ENCODE measurements around the gene IFNK.
"Not testable (repeated sequence)": the region's sequence is repeated elsewhere in the genome, so short reads cannot be mapped to it uniquely, and the experiment has no call there.

Gene IFNK, protein sequence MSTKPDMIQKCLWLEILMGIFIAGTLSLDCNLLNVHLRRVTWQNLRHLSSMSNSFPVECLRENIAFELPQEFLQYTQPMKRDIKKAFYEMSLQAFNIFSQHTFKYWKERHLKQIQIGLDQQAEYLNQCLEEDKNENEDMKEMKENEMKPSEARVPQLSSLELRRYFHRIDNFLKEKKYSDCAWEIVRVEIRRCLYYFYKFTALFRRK

DNA sequence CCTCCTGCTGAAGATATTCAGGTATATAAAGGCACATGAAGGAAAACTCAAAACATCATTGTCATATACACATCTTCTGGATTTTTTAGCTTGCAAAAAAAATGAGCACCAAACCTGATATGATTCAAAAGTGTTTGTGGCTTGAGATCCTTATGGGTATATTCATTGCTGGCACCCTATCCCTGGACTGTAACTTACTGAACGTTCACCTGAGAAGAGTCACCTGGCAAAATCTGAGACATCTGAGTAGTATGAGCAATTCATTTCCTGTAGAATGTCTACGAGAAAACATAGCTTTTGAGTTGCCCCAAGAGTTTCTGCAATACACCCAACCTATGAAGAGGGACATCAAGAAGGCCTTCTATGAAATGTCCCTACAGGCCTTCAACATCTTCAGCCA lies at the start of gene IFNK:
TSS of gene IFNK (plus strand) at position 55 of the 400 bp plus-strand sequence. CDS start at position 102, 47 bp downstream.
- DNase-seq: no peak

DNA sequence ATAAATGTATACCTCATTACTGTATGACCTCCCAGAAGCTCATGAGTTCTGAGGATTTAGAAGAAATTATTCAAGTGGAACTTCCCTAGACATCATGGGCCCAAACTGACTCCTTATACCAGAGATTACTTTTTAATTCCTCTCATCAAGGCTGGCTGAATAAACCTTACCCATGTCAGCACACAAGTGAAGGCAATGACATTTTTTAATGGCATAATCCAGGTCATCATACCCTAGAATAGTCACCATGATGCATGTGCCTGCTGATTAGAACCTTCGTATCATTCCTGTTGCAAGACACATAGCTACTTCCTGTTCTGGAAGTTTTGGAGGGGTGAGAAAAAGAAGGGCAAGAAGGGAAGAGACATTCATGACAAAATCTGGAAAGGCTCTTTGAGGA lies 49.8 kb upstream of the IFNK start:
- no peak for DNase-seq

DNA sequence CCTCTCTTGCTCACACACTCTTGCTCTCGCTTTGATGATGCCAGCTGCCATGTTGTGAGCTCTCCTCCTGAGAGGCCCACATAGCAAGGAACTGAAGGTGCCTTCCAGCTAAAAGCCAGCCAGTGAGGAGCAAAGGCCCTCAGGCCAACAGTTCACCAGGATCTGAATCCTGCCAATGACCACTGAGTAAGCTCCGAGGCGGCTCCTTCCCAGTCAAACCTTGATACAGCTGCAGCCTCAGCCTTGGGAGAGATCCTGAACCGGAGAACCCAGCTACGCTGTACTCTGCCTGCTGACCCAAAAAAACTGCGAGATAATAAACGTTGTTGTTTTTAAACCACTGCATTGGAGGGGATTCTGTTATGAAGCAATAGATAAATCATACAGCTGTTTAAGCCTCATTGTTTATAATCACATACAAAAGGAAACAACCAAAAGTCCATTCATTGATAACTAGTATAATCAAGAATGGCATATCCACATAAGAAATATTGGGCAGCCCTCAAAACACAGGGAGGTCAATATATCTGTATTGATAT lies 49.0 kb upstream of the IFNK start:
- DNase-seq: no peak

DNA sequence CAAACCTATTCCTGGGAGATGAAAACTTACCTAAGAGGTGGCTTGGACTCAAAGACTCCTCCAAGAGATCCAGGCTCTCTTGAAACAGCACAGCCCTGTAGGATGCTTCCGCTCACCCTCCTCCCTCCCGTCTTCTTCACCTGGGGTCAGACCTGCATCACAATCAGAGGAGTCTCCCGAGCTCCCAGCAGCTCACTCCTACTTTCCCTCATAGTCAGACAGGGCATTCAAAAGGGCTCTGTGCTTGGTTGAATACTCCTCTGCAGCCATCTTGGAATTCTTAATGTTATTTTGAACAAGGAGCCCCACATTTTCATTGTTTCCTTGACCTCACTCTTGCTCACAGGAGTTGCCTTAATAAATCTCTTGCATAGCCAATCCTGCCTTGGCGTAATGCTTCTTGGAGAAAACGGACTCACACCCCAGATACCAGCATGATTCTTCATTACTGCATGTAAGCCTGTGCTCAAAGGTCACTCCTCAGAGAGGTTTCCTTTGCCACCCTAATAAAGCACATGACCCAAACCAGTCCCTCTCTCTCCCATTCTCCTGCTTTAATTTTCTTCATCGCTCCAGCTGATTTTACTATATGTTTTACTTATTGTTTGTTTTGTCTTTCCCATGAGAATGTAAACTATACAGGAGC lies 47.1 kb upstream of the IFNK start:
- DNase-seq: no peak

DNA sequence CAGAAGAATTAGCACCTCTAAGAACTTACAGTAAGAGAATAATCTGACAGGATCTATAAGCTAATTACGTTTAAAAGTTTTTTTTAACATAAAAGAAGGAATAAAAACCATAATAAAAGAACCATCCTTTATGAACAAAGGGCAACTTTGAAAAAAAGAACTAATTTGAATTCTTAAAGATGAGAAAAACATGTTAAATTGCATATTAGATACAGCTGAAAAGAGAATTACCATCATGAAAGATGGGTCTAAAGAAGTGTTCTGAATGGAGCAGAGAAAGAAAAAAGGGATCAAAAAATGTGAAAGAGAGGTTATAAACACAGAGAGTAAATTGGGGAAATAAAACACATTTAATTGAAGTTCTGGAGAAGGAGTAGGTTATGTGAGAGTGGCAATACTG lies 45.8 kb upstream of the IFNK start:
- no peak for DNase-seq

DNA sequence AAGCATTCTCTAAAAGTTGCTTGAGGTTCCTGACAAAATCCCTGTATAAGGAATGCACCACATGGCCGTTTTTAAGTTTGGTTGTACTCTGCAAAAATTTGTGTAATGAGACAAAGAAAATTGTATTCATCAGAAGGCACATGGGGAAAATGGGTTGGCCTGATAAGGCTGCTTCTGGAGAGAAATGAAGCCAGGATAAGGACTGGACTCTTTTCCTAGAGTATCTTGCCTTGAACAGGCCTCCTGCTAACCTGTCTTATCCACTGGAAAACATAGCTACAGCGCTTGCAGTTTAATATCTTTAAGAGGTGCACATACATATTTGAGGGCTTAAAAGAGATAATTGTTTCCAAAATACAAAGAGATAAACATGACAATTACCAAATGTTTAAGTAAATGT lies 41.4 kb upstream of the IFNK start:
- DNase-seq: no peak

DNA sequence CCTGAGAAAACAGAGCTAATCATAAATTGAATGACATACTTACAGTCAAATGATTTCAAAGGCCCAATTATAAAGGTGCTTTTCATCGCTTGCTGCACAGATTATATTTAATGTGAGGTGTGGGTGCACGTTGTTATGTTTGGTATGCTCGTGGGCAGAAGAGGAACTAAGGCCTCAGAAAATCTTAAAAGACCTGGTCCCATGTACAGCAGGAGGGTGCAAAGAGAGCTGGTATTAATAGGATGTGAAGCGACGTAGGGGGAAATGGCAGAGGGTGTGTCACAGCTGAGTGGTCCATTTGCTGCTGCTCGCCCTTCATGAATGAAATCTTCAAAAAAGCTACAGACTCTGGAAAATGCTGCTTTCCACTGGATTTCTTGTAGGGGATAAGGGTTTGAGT lies 40.5 kb upstream of the IFNK start:
- DNase-seq: no peak

DNA sequence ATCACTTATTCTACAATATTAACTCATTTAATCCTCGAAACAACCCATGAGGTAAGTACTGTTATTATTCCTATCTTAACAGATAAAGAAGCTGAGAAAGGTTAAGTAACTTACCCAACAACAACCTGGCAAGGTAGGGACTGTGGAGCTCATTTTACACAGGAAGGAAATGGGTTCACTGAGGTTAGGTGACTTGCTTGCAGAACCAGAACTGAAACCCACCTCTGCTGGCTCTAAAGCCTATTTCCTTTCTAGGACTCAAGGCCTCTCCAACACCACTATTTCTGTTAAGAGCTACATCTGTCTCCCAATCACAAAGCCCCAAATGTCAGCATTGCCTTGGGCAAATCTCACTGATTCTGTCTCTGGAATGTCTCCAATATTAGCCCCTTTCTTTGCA lies 38.9 kb upstream of the IFNK start:
- no peak for DNase-seq

DNA sequence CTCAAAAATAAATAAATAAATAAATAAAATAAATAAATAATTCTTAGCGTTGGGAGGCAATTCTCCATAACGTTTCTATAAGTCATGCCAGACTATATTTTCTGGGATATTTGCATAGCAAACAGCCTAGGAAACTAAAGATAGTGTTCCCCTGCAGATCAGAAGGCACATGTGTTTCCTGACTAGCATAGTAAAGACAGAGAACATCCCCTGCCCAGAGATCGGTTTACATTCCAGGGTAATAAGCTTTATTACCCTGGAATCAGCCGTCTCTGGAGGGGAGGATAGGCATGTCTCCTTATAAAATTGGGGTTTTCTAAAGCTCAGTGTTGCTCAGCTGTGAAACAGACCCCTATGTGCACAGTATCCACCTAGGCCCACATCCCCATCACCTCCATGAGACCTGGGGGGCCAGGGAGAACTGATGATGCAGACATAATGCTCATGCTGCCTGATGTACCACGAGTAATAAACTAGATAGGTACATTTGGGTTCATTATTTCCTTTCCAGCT lies 36.9 kb upstream of the IFNK start:
- DNase-seq: no peak

DNA sequence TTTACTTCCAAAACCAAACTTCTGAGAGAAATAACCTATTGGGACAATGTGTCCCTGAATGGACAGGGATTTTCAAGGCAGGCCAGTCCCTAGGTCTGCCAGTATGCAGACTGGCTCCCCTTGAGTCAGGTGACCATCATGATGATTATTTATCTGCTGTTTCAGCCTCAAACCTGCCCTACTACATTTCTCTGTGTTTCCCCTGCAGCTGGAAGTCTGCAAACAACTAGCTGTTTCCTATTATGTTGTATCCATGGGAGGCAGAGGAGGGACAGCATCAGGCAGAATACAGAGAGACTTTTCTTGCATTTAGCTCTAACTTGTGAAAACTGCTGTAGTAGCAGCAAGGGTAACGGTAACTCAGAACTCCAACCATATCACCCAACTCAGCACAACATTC lies 36.2 kb upstream of the IFNK start:
- no peak for DNase-seq

DNA sequence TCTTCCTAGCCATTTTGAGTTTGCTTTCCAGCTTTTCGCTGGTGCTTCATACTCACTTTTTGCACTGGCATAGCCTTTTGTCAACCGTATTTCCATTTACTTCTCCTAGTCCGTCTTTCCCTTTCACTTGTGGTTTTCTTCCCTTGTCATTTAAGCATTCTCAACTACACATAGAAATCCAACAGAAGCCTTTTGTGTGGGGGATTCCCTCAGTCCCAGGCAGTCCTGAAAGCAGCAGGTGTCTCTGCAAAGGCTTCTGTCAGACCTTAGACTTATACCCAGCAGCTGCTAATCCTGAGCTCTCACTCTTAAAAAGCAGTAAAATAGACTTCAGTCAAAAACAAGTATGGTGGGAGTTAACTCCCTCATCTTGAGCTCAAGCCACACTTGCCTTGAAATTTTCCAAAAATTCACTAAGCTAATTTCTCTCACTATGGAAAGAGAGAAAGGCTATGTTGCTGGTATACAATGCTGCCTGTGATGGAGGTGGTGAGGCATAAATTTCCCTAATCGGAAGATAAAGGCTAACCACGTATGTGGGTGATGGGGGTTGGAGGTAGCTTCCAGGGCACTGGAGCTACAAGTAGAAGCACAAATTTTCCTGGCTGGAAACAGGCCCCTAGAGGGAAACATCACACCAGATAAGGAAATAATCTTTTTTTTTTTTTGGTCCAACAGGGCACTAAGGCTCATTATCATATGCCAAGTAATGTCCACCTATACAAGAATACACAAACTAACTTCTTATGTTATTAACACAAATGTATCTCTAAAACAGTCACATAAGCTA lies 34.8 kb upstream of the IFNK start:
- no peak for DNase-seq

DNA sequence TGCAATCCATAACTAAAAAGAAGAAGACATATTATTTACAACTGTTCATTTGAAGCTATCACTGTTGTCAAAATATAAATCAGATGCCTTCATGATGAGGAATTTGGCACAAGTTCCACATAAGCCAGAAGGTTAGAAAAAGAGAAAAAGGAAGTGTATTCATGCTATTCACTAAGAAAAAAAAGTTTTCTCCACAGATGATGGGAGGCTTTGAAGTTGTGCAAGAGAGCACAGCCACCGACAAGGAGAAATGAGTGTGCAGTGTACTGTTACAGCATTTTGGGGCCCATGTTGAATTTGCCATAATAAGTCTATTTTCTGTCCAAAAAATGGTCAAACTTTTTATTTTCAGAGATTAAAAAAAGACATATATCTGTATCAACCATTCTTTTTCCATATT lies 32.9 kb upstream of the IFNK start:
- DNase-seq: no peak

DNA sequence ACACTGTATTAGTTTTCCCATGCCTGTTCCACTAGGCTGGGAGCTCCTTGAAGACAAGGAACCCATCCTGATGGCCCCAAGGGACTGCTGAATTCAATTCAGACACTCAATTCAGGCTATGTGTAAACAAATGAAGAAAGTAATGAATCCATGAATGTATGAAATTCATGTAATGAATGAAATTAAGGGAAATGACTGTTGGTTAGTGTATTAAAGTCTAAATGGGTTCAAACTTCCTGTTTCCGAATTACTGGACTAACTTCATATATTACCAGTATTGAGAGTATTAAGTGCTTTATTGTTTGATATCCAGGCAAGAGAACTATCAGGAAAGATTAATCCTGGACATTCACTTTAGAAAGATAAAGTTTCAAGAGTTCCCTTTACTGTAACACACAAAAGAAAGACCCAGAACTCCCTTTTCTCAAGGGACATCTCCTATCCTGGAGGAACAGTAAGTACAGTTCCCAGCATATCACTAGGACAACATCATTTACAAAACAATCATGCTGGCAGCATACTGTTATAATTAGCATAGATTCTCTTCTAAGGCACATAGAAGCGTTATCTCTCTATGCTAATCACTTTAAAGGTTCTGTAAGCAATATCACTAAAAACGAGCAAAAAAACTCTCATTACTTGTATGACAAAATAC lies 28.5 kb upstream of the IFNK start:
- no peak for DNase-seq

DNA sequence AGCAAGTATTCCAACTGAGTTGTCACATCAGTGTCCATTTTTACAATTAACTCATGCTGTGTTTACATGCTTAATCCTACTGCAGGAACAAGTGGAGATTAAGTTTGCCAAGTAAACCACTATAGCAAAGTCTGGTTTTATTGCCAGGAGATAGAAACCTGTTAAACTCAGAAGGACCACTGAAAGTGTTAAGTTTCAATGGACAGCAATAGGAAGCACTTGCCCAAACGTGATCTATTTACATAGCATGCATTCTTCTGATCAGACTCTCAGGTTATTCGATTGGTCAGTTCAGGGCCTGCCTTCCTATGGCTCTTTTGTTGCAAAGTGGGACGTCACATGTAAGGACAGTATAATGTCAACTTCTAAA lies 28.0 kb upstream of the IFNK start:
- DNase-seq: no peak

DNA sequence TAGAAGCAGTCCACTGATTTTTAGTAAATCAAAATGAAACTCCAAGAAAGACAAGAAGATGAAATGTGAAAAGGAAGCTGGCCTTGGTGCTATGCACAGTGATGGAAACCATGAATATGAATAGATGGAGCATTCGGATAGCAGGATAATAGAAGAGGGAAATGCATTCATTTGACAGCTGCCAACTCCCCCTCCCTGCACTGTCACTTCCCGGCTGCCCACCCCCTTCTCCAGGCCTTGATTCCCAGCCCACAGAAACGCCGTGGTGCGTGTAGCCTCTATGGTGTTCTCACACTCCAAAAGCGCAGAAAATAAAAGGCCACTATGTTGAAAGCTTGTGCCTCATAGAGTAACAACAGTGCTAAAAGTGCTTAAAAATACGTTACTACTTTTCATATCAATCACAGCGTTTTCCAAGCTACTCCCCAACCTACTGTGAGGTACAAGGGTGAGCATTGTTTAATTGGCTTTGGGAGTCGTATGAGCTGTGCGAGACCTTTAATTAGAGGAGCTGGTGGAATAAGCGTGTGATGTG lies 26.1 kb upstream of the IFNK start:
- DNase-seq: peak in 7 of 14 donors; percentile 24 to 87 (median 37)

DNA sequence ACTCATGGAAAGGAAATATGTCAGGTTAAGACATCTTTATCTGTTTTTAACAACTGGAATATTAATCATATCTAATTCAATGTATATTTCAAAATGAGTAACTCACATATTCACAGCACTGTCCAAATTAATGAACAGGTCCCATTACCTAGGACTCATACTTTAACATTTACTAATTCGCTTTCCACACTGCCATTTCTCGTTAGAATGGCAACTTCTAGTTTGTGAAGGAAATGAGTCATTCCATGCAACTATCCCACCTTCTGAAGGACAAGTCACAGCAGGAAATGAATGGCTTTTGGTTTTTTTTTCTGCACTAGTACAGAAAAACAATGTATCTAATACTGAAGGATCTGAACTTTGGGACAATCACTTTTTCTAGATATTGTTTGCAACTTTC lies 24.6 kb upstream of the IFNK start:
- DNase-seq: no peak

DNA sequence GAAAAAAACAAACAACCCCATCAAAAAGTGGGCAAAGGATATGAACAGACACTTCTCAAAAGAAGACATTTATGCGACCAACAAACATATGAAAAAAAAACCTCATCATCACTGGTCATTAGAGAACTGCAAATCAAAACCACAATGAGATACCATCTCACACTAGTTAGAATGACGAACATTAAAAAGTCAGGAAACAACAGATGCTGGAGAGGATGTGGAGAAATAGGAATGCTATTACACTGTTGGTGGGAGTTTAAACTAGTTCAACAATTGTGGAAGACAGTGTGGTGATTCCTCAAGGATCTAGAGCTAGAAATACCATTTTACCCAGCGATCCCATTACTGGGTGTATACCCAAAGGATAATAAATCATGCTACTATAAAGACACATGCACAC lies 23.2 kb upstream of the IFNK start:
- not testable (repeated sequence) for DNase-seq

DNA sequence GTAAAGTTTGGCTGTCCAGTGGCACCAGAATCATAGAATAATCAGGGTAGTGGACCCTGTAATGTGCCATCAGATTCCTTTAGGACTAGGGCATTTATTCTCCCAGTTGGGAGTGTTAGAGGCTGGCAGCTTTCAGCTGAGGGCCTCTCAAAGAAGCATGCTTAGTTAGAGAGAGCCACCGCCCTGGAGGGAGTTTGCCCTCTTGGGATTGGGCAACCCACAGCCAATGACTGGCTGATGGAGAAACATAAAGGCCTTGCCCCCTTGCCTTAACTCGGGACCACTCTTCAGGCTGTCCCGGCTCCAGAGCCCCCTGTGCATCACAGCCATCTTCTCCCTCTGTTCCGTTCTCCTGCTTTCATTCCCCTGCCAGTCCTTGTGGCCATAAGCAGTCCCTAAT lies 20.5 kb upstream of the IFNK start:
- peak in 1 of 14 donors; percentile 19 for DNase-seq

DNA sequence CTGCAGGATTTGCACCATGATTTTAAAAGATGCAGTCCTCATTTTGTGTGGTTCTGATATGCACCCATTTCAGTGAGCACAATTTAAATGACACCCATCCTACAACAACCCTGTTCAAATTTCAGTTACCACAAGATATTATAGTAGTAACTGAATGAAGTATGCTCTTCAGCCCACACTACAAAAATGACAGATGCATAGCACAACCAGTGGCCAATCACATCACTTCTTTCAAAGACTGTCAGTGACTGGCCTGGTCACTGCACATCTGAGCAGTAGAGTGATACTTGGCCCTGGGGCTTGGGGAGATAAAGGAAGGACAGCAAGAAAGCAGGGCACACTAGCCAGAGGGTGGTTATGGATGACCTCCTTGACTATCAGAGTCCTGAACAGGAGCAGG lies 19.8 kb upstream of the IFNK start:
- no peak for DNase-seq

DNA sequence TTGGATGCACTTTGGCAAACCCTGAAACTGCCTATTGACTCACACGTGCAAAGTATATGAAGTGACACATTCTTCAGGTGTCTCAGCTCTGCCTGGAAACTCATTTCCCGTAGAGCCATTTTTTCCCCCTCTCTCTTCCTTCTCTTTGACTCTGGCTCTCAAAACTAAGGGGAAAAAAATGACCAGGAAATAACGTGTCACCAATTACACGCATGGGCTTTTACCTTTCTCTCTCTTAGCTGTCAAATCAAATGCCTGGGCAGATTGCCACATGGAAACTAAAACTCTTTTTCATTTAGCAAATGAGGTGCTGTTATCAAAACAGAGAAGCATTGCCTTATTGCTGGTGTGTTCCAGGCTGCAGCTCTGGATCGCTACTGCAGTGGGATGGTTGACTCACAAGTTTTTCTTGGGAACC lies 18.3 kb upstream of the IFNK start:
- no peak for DNase-seq

DNA sequence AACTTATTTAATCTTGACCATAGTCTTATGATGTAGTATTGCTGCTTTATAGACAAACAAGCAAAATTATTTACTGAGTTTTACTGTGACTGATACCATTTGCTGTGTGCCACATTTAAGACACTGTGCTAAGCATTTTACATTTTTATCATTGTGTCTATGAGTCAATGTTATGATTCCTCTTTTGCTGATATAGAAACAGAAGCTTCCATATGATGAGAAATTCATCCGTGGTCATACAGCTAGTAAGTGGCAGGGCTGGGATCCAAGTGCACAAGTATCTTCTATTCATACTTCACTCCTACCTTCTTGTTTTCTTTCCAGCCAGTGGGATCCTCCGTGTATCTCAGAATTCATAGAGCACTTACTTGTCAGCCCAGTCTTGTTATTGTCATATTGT lies 17.1 kb upstream of the IFNK start:
- DNase-seq: no peak

DNA sequence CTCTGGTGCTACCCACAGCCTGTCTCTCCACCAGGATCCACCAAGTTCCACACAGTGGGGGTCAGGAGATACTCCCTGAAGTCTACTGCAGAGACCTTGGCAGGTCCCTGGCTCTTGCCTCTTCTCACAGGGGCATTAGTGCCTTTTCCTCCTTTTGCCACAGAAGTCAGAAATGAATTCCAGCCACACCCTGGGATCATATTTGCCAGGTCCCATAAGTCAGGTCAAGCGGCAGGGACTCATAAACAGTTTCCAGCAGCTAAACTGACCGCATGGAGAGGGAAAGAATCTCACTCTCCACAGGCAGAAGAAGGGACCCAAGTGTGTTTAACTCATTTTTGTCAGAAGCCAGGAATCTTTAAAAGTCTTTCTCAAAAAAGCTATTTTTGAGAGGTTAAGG lies 13.3 kb upstream of the IFNK start:
- no peak for DNase-seq

DNA sequence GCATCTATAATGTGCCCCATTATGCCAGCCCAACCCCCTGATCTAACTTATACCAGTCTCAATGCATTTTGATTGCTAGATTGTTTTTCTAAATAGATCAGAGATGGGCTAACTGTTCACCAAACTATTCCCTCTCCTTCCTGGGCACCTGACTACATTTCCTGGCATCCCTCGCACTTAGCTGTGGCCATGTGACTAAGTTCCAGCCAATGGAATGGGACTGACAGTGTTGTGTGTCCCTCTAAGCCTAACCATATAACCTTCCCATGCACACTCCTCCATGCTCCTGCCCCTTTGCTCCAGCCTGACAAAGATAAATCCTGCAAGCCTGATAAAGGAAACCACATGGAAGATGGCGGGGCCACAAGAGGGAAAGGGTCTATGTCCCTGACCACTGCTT lies 12.3 kb upstream of the IFNK start:
- no peak for DNase-seq

Measured in C1 segment of cervical spinal cord (tissue), 14 donors.